ENCODE data around the gene PRKN.
"Not testable (repeated sequence)": the region's sequence is repeated elsewhere in the genome, so short reads cannot be mapped to it uniquely, and the experiment has no call there.

Gene PRKN

DNA sequence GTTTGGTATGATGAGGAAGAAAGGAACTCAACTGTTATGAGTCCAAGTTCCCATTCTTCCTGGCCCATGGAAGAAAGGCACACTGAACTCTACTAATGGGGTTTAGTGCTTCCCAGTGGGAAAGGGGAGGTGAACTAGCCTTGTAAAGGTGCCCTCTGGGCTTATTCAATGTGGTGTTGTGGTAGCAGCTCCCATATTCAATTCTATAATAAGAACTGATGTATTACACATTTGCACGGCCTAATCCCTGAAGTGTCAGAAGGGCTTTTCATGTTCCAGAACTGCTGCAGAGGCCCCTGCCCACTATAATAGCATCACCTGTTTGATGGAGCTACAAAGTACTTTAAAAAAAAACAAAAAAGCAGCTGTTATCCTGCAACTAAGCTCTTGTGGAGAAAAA lies 17.1 kb downstream of the PRKN start:
- no peak for DNase-seq

DNA sequence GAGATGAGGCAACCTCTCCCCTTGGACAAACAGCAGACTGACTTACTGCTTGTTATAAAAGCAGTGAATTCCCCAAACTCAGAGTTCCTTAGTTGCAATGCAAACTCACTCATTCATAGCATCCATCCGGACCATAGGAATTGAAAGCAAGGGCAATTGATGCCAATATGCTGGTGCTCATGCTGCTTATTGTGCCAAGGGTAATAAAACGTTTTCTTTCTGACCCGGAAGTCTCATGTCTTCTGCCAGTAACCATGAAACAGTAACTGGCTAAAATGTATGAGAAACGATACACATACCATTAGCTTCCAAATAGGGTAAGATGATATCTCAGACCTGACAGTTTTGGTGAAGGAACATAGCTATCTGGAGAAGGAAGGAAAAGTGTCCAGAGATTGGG lies 18.1 kb downstream of the PRKN start:
- no peak for DNase-seq

DNA sequence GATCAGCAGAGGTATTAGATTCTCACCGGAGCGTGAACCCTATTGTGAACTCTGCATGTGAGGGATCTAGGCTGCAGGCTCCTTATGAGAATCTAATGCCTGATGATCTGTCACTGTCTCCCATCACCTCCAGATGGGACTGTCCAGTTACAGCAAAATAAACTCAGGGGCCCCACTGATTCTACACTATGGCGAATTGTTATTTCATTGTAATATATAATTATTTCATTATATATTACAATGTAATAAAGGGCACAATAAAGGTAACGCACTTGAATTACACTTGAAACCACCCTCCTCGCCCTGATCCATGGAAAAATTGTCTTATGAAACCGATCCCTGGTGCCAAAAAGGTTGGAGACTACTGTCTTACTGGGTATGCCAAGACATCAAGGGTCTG lies 18.6 kb downstream of the PRKN start:
- DNase-seq = peak in 1 of 2 experiments; percentile 15

DNA sequence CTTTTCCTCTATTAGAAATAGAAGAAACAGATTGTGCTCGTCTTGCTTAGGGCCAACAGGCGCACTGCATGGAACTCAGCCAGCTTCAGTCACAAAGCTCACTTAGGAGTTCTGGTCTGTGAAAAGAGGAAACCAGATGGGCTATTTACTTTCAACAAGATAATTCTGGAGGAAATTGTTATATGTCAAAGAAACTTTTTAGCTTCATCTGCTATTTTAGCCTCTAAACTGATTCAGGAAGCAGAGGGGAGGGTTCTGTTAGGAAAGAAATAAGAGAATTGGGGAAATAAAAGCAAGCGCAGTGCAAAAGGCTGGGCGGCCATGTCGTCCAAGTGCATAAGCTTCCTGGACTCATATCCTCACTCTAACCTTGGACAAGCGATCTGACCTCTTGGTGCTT lies 21.3 kb downstream of the PRKN start:
- DNase-seq = no peak

DNA sequence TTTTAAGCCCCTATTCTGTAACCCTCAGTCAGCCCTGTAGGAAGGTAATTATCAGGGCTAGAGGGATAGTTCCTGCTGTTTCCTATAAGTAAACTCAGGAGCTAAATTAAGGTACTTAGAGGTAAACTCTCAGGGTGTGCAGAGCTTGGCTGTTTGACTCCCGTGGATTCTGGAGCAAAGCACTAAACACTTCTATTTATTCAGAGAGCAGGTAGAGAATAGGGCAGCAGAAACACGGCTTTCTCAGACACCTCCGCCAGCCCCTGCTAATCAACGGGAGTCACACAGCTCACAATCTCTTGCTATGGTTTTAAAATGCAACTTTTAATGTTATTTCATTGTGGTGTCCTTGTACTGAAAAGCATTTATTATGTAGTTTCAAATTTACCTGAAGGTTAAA lies 21.8 kb downstream of the PRKN start:
- DNase-seq = no peak

DNA sequence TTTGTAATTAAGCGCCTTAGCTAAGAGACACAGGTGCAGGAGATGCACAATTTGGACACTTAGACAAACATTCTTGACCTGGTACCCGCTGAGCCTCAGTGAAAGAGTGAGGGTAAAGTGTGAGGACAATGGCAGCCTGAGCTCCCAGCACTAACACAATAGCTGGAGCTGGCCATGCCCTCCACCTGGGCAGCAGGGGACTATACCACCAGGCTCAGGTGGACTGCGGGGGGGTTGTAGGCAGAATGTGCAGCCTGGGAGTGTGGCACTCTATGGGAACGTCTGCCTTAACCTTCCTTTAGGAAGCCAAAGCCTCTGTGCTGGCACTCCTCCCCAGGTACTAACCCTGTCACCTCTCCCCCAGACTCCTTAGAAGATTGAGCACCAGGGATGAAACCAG lies 23.6 kb downstream of the PRKN start:
- no peak for DNase-seq

DNA sequence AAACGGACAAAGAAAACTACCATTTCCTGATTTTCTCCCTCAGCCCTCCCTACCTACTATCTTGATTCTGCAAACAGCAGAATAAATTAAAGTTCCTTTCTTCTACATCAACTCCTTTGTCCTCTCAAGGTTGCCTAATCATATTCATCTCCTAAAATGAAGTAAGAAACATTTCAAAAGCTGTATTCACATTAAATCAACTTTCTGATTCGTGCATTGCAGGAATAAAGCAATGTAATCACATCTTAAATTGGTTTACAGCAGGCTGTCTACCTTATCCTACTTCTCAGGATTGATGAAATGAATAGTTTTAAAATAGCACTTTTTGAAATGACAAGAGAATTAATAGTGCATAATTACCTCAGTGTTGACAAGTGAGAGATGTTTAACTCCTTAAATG lies 25.1 kb downstream of the PRKN start:
- DNase-seq = no peak

DNA sequence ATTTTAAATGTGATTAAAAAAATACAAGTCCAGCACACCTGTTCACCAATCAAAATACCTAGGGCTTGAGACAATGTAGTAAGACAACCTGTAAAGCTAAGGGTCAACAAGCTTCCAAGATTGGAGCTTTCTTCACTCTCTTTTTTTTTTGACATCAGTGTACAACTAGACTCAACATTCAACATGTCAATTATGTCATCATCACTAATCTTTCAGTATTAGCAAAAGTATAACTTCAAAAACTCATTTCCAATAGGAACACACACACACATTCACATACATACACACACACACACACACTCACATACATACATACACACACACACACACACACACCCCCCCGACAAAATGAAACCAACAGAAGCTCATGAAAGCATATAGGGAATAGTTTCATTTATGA lies 26.0 kb downstream of the PRKN start:
- DNase-seq = no peak

DNA sequence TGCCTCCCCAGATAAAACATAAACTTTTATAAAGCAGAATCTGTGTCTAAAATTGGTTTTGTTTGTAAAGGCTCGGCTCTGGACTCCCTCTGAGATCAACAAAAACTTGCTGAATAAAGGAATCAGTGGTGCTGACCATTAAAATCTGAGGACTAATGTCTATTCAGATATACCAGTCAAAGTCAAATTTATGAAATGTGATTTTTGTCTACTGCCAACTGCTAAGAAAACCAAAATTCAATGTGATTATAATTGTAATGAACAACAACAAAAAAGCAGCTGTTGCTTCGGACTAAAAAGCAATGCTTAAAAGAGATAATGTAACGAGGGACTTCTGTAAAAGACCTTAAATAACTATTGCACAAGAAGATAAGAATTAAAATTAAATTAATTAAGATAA lies 26.6 kb downstream of the PRKN start:
- DNase-seq = no peak

DNA sequence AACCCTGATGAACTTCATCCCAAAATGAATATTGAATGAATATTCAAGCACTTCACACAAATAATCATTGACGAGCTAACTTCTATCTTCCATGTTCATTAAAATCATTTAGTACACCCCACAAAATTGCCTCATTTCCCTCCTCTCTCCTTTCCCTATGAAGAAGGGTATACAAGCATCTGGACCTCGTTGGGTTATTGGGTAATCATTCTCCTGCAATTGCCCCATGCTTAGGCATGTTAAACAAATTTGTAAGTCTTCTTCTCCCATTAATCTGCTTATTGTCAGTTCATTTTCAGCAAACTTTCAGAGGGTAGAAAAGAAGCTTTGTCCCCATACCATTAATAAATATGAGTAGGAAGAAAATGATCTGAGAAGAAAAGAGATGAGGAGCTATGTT lies 27.6 kb downstream of the PRKN start:
- no peak for DNase-seq

DNA sequence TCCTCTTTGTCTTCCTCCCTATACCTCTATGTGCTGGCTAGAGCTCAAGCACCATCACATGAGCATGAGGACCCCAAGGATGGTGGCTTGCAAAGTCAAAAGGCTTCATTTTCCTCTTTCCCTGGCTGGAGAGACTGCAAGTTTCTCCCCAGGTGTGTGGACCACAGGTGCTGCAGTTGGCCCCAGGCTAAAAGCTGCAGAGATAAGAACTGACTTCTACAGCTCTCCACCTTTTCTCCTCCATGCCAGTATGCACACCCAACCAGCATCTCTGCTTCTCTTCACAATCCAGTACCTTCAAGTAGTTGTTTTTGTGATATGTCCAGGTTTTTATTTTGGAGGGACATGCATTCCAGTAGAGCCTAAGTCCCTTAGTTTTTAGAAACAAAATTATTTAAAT lies 29.1 kb downstream of the PRKN start:
- DNase-seq = no peak

DNA sequence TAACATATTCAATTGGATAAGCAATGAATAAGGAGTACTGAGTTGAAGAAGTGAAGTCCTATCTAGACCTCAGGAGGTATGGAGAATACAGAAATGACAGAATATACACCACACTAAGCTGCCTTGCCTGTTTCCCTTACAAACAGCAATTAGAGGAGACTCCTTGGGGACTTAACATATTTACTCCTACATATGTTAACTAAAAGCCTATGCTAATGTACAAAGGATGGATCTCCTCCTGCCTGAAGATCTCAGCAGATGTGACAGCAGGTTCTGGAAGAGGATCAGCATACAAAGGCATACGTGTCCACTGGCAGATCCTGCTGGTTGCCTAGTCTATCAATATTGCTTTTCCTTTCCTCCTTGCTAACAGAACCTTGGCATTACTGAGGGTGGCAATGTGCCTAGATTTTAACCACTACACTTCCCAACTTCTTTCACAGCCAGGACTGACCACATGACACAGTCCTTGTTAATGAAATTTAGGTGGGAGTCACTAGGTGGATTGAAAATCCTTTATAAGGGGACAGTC lies 29.6 kb downstream of the PRKN start:
- no peak for DNase-seq

DNA sequence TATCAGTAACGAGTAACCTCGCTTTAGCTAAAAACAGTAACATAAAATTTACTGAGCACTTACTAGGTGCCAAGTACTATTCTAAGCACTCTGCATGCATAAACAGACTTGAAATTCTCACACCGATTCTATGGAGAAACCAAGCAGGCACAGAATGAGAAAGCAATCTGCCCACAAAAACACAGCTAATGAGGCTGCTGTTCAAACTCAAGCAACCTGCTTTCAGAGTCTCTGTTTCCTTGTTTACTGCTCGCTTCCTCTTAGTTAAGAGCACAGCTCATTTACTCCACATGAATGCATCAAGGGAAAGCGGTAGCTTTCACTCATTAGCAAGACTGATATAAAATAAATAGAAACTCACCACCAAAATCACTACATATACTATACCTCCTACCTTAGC lies 37.4 kb downstream of the PRKN start:
- no peak for DNase-seq

DNA sequence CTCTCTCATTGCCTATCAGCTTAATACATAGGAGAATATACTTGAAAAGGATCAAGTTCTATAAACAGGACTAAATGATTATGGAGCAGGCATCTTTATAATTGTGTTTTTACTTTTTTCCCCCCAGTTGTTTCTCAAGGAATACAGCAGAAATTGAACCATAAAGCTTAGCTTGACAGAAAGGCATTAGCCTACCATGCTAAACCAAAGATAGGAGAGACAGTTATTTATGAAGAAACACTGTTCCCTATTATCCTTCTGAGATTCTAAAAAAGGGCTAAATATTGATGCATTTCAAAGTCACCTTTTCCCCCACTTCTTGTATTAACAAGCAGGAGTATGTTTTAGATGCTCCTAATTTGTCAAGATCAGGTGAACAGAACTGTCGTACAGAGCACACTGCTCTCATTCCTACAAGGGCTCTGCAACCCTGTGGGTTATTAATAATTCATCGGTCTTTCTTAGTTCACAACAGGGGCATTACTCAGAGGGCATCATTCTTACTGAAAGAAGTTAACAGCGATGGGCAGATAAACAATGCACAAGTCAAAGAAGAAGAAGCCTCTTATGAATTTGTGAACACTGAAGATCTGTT lies 38.7 kb downstream of the PRKN start:
- no peak for DNase-seq

DNA sequence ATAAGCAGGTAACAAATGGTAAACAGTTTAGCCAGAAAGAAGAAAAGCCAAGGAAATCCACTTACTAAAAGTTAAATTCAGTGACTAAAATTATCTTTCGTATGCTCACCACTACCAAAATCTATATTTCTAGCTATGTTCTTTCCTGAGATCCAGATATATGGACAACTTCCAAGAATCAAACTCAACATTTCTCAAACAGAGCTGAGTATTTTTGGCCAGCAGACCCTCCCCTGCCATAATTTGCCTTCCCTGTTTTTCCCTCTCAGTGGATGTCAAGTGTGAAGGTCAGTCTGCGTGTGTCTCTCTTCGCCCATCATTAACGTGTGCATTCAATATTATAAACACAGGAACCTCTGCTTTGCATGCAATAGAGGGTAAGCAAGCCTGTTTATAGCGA lies 42.0 kb downstream of the PRKN start:
- DNase-seq = peak in 1 of 2 experiments; percentile 21

DNA sequence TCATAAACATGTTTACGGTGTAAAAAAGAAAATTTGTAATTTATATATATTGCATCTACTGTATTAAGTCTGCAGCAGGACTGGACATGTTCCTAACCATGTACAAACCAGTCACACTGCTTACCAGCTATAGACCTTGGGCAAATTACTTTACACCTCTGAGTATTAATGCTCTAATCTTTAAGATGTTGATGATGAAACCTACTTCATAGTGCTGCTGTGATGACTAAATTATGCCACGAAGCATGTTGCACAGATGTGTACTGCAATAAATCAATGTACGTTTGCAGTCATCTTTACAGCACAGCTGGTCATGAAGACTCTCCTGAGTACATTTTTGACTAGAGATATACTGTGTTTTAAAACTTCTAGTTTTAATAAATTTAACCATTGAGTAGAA lies 42.6 kb downstream of the PRKN start:
- DNase-seq = no peak

DNA sequence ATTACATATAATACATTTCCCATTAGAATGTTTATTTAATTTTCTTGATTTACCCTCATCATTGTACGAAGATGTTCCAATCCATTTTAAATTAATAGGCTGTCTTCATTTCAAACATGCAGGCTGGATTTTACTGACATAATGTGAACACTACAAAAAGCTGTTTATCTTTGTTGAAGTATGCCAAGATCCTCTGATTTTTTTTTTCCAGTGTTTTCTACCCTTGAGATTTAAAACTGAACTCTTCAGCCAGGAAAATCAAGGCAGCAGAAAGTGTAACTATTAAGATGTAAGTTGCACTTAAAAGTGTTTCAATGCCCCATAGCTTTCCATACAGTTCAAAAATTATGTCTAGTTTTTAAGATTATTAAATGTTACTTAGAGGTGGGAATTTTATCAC lies 43.5 kb downstream of the PRKN start:
- DNase-seq = no peak

DNA sequence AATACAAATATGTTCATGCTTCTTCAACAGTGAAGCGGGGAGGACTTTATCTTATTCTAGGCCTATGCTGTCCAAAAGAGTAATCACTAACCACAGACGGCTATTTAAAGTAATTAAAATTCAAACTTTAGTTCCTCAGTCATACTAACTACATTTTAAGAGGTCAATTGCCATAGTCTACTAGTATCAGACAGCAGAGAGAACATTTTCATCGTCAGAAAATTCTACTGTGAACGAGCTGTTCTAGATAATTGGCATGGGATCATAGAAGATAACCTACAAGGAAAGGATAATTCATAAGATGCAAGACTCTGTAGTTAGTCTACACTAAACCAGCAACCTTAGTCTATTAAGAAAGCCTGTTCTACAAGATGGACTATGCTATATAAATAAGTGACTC lies 44.4 kb downstream of the PRKN start:
- no peak for DNase-seq

DNA sequence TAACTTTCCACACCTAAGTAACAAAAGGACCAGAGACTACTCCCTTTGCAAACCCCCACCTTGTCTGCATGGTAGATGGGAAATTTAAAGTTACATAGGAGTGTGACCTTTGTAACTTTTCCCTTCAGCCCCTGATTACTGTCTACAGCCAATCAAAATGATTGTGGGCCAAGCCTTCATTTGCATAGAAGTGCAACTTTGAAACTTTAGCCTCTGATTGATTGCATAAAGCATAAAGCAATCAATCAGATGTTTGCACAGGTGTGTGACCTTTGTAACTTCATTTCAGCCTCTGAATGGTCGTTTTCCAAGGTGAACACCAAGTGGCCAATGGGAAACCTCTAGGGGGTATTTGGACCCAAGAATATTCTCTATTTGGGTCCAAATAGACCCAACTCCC lies 46.1 kb downstream of the PRKN start:
- DNase-seq = no peak

DNA sequence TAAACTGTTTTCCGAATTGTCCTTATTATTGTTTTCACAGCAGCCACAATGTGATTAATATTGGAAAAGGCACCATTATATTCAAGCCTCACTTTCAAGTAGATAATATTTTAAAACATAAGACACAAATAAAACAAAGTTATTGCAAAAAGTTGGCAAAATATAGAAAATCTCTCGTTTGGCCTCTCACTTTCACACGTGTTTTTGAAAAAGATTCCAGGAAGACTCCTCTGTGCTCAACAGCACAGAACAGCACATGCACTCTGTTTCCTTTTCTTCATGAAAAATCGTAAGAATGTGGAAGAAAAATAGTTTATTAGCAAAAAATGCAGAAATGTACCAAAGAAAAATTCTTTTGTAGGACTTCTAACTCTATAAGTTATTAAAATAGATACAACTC lies 46.7 kb downstream of the PRKN start:
- no peak for DNase-seq

DNA sequence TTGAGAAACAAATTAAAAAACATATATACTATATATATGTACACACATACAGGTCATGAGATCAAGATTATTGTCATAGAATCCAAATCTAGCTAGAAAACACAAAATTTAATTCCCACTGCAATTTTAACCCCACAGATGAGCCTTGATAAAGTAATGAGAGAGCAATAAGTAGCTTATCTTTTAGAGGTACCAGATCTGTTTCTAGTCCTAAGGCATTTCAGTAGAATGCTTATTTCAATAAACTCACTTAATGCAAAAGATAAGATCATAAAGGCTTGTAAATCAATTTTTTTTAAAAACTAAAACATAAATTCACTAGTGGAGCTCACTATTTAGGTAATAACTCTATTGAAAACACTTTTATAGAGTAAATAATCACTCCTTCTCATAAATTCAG lies 47.2 kb downstream of the PRKN start:
- DNase-seq = no peak

DNA sequence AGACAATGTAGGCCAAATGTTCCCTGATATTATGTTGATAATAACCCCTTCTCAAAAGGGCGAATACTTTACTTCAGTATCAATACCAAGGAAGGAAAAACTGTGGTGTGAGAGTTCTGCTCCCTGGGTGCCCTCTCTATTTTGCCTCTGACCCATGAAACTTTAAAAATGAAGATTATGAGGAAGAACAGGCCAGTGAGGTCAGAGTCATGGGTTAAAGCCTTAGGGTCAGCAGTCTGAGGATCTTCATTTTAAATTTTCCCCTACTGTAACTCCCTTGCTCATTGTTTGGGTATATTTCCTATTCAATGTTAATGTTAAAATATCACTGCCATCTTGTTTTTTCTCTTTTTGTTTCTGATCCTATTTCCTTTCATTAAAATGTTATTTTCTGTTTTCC lies 47.9 kb downstream of the PRKN start:
- DNase-seq = no peak

DNA sequence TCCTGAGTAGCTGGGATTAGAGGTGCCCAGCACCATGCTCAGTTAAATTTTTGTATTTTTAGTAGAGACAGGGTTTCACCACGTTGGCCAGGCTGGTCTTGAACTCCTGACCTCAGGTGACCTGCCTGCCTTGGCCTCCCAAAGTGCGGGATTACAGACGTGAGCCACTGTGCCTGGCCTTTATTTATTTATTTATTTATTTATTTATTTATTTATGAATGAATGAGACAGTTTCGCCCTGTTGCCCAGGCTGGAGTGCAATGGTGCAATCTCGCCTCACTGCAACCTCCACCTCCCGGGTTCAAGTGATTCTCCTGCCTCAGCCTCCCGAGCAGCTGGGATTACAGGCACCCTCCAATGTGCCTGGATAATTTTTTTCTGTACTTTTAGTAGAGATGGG lies 48.7 kb downstream of the PRKN start:
- DNase-seq = not testable (repeated sequence)

DNA sequence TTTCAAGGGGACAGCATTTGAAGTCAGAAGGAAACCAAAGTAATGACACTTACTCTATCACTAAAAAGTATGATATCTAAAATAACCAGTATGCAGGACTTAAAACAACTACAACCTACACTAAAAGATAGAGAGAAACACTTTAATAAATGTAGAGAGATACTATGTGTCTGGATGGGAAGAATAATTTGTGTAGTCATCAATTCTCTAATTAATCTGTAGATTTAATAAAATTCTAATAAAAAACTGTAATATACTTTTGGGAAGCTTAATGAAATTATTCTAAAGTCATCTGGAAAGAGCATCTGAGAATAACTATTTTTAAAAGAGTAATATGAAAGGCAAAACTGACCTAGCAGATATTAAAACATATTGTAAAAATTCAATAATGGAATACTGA lies 52.1 kb downstream of the PRKN start:
- DNase-seq = no peak

DNA sequence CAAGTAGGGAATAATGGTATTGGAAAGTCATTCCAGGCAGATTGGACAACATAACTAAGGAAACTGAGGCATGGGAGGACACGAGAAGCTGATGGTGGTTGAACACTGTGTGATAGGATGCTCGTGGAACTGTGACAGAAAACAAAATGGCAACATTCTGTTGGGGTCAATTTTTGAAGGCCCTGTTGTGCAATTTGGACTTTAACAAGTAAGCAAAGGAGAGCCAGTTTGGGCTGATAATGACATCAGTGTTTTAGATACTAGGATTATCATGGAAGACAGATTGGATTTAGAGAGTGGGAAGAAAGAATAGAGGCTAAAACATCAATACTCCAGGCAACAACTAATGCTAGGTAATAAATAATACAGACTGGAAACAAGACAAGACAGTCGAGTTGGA lies 53.1 kb downstream of the PRKN start:
- DNase-seq = no peak

All from NCI-H526 (cell line).